IPS-18c (cell line): ENCODE results near the gene SPG11.
"Not testable (repeated sequence)": the region's sequence is repeated elsewhere in the genome, so short reads cannot be mapped to it uniquely, and the experiment has no call there.

Experiments
- H3K4me3 ChIP-seq: 2 replicates; pipeline ENCODE4 v1.7.0; 2013; ENCODE audit warnings: low read depth, mild to moderate bottlenecking, low read length, moderate library complexity; ENCODE audit not compliant: insufficient read depth
- H3K9me3 ChIP-seq: one replicate; pipeline ENCODE4 v1.6.1; 2013; ENCODE audit warnings: mild to moderate bottlenecking, low read length, moderate library complexity; ENCODE audit not compliant: control insufficient read depth, insufficient read depth

Gene SPG11

GRCh38 chr15:44663410-44664308 lies at the start of gene SPG11:
Gene SPG11, minus strand, starts transcription at chr15:44663662. Its CDS starts 15 bp downstream, at chr15:44663647.
- H3K9me3 ChIP-seq = no peaks in the 10 kb centered on the region
- H3K4me3 ChIP-seq = peak within 1 kb of the TSS; percentile 98

- H3K9me3 ChIP-seq = no peaks in the 10 kb centered on the region
- H3K4me3 ChIP-seq = peak overlapping the region; percentile 83
Measured at GRCh38 chr15:44712346-44713005, 49.0 kb upstream of the SPG11 start.

- no peaks in the 10 kb centered on the region for H3K9me3 ChIP-seq
Measured at GRCh38 chr15:44711743-44712345, 48.4 kb upstream of the SPG11 start.

GRCh38 chr15:44711096-44711742 lies 47.8 kb upstream of the SPG11 start, which contains the start of the genes B2M and PATL2:
Gene B2M, plus strand, starts transcription at chr15:44711517. Its CDS starts 30 bp downstream, at chr15:44711547.
Gene PATL2, minus strand, starts transcription at chr15:44711323. Its CDS starts 34,833 bp downstream, at chr15:44676490.
- H3K4me3 ChIP-seq = peak within 1 kb of the TSS; percentile 83

More at GRCh38 chr15:44711743-44712345, 48.4 kb upstream of the SPG11 start:
- peak overlapping the region; percentile 83 for H3K4me3 ChIP-seq

GRCh38 chr15:44710236-44711095 lies 47.0 kb upstream of the SPG11 start:
- Histone ChIP-seq H3K4me3 (peak overlapping the region; percentile 83; the same call in 1 of the 2 replicates), H3K9me3 (no peaks in the 10 kb centered on the region)

More at GRCh38 chr15:44711096-44711742, 47.8 kb upstream of the SPG11 start, which contains the start of the genes B2M and PATL2:
- H3K9me3 ChIP-seq = no peaks in the 10 kb centered on the region

GRCh38 chr15:44706946-44707636 lies 43.6 kb upstream of the SPG11 start:
- no peak overlapping the region for H3K4me3 ChIP-seq

GRCh38 chr15:44706401-44706800 lies 42.9 kb upstream of the SPG11 start:
- no peak overlapping the region for H3K4me3 ChIP-seq

More at GRCh38 chr15:44706946-44707636, 43.6 kb upstream of the SPG11 start:
- no peaks in the 10 kb centered on the region for H3K9me3 ChIP-seq

GRCh38 chr15:44705986-44706385 lies 42.5 kb upstream of the SPG11 start:
- H3K9me3 ChIP-seq = no peaks in the 10 kb centered on the region
- H3K4me3 ChIP-seq = no peak overlapping the region

More at GRCh38 chr15:44706401-44706800, 42.9 kb upstream of the SPG11 start:
- no peaks in the 10 kb centered on the region for H3K9me3 ChIP-seq

- not testable (repeated sequence) for H3K4me3 ChIP-seq
Measured at GRCh38 chr15:44700676-44701075, 37.2 kb upstream of the SPG11 start.

GRCh38 chr15:44698641-44699040 lies 35.2 kb upstream of the SPG11 start:
- Histone ChIP-seq H3K4me3 (no peak overlapping the region), H3K9me3 (no peaks in the 10 kb centered on the region)

More at GRCh38 chr15:44700676-44701075, 37.2 kb upstream of the SPG11 start:
- not testable (repeated sequence) for H3K9me3 ChIP-seq

- Histone ChIP-seq H3K4me3 (no peak overlapping the region), H3K9me3 (no peaks in the 10 kb centered on the region)
Measured at GRCh38 chr15:44697014-44697413, 33.6 kb upstream of the SPG11 start.

GRCh38 chr15:44695294-44695693 lies 31.8 kb upstream of the SPG11 start:
- H3K9me3 ChIP-seq = no peaks in the 10 kb centered on the region
- no peak overlapping the region for H3K4me3 ChIP-seq

GRCh38 chr15:44694416-44694815 lies 31.0 kb upstream of the SPG11 start:
- H3K9me3 ChIP-seq = no peaks in the 10 kb centered on the region
- no peak overlapping the region for H3K4me3 ChIP-seq

GRCh38 chr15:44692659-44693058 lies 29.2 kb upstream of the SPG11 start:
- H3K4me3 ChIP-seq = no peak overlapping the region

GRCh38 chr15:44690245-44690644 lies 26.8 kb upstream of the SPG11 start:
- H3K9me3 ChIP-seq = not testable (repeated sequence)

More at GRCh38 chr15:44692659-44693058, 29.2 kb upstream of the SPG11 start:
- H3K9me3 ChIP-seq = peaks cover 2% of the 10 kb centered on the region

More at GRCh38 chr15:44690245-44690644, 26.8 kb upstream of the SPG11 start:
- H3K4me3 ChIP-seq = not testable (repeated sequence)
